HepG2 (cell line): ENCODE measurements around the gene GSX1. TPM values are rescaled to one million over a fixed set of nuclear protein-coding genes. Genes with fewer than 3 reads are reported as not detected.
A peak's percentile ranks its signal among the peaks of the same experiment; 100 is the strongest.

Source experiments
- ATAC-seq: fragments of 200-7000 bp; cut with Tn5 transposase; 3 replicates; pipeline ENCODE4 v1.9.1; 2020; ENCODE audit warnings: mild to moderate bottlenecking, moderate library complexity
- BruUV-seq: library from RNA; stranded (reverse); fragments of 400-500 nt; replicated peaks from 2 replicates; lab custom pipeline; 2021; lab: Mats Ljungman, UMichigan
- CTCF ChIA-PET: fragments of 300-600 bp; formaldehyde crosslinking; extraction: SDS; loops from one replicate; lab custom pipeline; 2021; ENCODE audit warnings: low total read pairs, inconsistent platforms, low intra/inter-chr PET ratio; lab: Yijun Ruan, JAX
- POLR2A ChIA-PET: fragments of 350-600 bp; sonication (Branson Sonifier 250); formaldehyde crosslinking; loops from one replicate; lab custom pipeline; 2020; ENCODE audit warnings: antibody characterized with exemption, inconsistent platforms; lab: Yijun Ruan, JAX
- DNase-seq: peaks from one replicate; pipeline ENCODE4 v3.0.0-alpha.2; 2015; ENCODE audit warnings: low spot score
- FAIRE-seq: peaks from 3 replicates; lab custom pipeline; 2011; peaks lifted over from hg19 to GRCh38; lab: Jason Lieb, UNC
- H2AFZ ChIP-seq: one replicate; pipeline ENCODE4 v1.6.1; 2011; ENCODE audit warnings: low read length, inconsistent platforms
- H3K27ac ChIP-seq: fragments of 300-600 bp; 3 replicates; pipeline ENCODE4 v1.8.0; 2011; ENCODE audit warnings: mixed run types, mild to moderate bottlenecking, mixed read lengths, low read length, inconsistent platforms; ENCODE audit not compliant: insufficient read depth; ENCODE audit errors: extremely low read length
- H3K27me3 ChIP-seq, 2 experiments: fragments of 200-600 bp in 1 of 2; 2 replicates in 1 of 2; 3 replicates in 1 of 2; pipeline versions ENCODE4 v1.6.0 to v1.8.0; 2011; ENCODE audit warnings: low read length in 2 of 2, mild to moderate bottlenecking in 2 of 2, moderate library complexity in 2 of 2, inconsistent platforms in 1 of 2; ENCODE audit not compliant: insufficient read depth in 2 of 2, control insufficient read depth in 1 of 2
- H3K36me3 ChIP-seq, 2 experiments: fragments of 200-600 bp in 1 of 2; replicated peaks in 1 of 2; 2 replicates in 1 of 2; 3 replicates in 1 of 2; pipeline versions ENCODE4 v1.5.1 to v1.8.0; 2011; ENCODE audit warnings: low read length in 2 of 2, inconsistent platforms in 1 of 2; ENCODE audit not compliant: insufficient read depth in 2 of 2, control insufficient read depth in 1 of 2
- H3K4me1 ChIP-seq: 2 replicates; pipeline ENCODE4 v1.5.1; 2012; ENCODE audit warnings: low read length, inconsistent platforms; ENCODE audit not compliant: insufficient read depth
- H3K4me2 ChIP-seq: 2 replicates; pipeline ENCODE4 v1.6.0; 2011; ENCODE audit warnings: low read depth, low read length, inconsistent platforms
- H3K4me3 ChIP-seq, 3 experiments: fragments of 200-600 bp in 1 of 3; sonication (generic), shearing (Covaris generic) in 1 of 3; replicated peaks in 1 of 3; 2 replicates each; pipeline ENCODE4 v1.5.1; 2011 to 2016; ENCODE audit warnings: low read length in 3 of 3, inconsistent platforms in 2 of 3, low read depth in 2 of 3, mild to moderate bottlenecking in 2 of 3, control low read depth in 1 of 3, mixed read lengths in 1 of 3; ENCODE audit not compliant: insufficient read depth in 1 of 3
- H3K79me2 ChIP-seq: one replicate; pipeline ENCODE4 v1.6.1; 2011; ENCODE audit warnings: low read length, inconsistent platforms; ENCODE audit not compliant: insufficient read depth
- H3K9ac ChIP-seq: 2 replicates; pipeline ENCODE4 v1.6.0; 2011; ENCODE audit warnings: mild to moderate bottlenecking, low read depth, low read length, inconsistent platforms; ENCODE audit not compliant: insufficient read depth
- H3K9me3 ChIP-seq: 2 replicates; pipeline ENCODE4 v1.5.1; 2012; ENCODE audit warnings: mild to moderate bottlenecking, low read length
- H4K20me1 ChIP-seq: 2 replicates; pipeline ENCODE4 v1.6.0; 2011; ENCODE audit warnings: inconsistent platforms, mild to moderate bottlenecking, low read length, moderate library complexity; ENCODE audit not compliant: insufficient read depth
- HNF1A ChIP-seq, 2 experiments: sonication (generic) in 1 of 2; formaldehyde crosslinking in 1 of 2; IDR thresholded peaks; 2 replicates each; pipeline versions ENCODE4 v1.4.0 to v1.6.1; 2016 to 2020; ENCODE audit warnings: borderline replicate concordance in 1 of 2, low read depth in 1 of 2, mild to moderate bottlenecking in 1 of 2, missing genetic modification reagents in 1 of 2
- KDM4B ChIP-seq: sonication (generic); formaldehyde crosslinking; IDR thresholded peaks from 2 replicates; pipeline ENCODE4 v1.4.0; 2020; ENCODE audit warnings: missing genetic modification reagents
- MXI1 ChIP-seq: IDR thresholded peaks from 3 replicates; pipeline ENCODE4 v1.6.1; 2012; ENCODE audit warnings: low read depth, low read length, inconsistent platforms, borderline replicate concordance
- ZGPAT ChIP-seq: IDR thresholded peaks from 2 replicates; pipeline ENCODE4 v1.6.1; 2016; ENCODE audit warnings: mild to moderate bottlenecking
- WGBS: methylation state at CpG from one replicate; pipeline ENCODE4 v1.1.6; 2017; ENCODE audit warnings: low lambda C conversion rate; 5-methylcytosine and 5-hydroxymethylcytosine counted together
- in situ Hi-C: cut with HindIII; loops from 2 replicates; pipeline ENCODE4 v1.10.0; 2017; ENCODE audit warnings: low pct_unique_long_range_greater_than_20kb; ENCODE audit not compliant: extremely low pct_ligation_motif_present
- intact Hi-C: fragments of 100-400 bp; cut with micrococcal nuclease; formaldehyde crosslinking; loops from one replicate; pipeline ENCODE4 v1.10.0; 2022; ENCODE audit not compliant: unreplicated experiment
- polyA plus RNA-seq, 8 experiments: library from polyadenylated mRNA; depleted of rRNA in 3 of 8; stranded (reverse) in 7 of 8; unstranded in 1 of 8; fragments of >200 nt; fragmentation: Illumina TruSeq in 4 of 8; extraction: Trizol in 4 of 8; gene quantifications; 2 replicates each; pipeline versions ENCODE4 v1.2.1 to v1.2.3, GENCODE V29; 2011 to 2016; ENCODE audit warnings: low read depth in 4 of 8, missing spikeins in 1 of 8, mixed read lengths in 1 of 8; ENCODE audit not compliant: insufficient read depth in 1 of 8
- total RNA-seq, 5 experiments: library from RNA; depleted of rRNA; stranded (reverse); fragments of >200 nt; fragmentation: Illumina TruSeq; extraction: Trizol; gene quantifications; 2 replicates each; pipeline ENCODE4 v1.2.3, GENCODE V29; 2016; ENCODE audit warnings: low read depth in 1 of 5
- TF ChIP-seq, protein P1 (sequence below): sonication (generic); formaldehyde crosslinking; IDR thresholded peaks from 2 replicates; pipeline ENCODE4 v1.4.0; 2020; ENCODE audit warnings: missing genetic modification reagents

Gene GSX1
- total and polyA plus RNA-seq, 2 of the 13 experiments (the other 11 are each of a cell fraction or from before 2014, with no cell fraction given): not detected

DNA sequence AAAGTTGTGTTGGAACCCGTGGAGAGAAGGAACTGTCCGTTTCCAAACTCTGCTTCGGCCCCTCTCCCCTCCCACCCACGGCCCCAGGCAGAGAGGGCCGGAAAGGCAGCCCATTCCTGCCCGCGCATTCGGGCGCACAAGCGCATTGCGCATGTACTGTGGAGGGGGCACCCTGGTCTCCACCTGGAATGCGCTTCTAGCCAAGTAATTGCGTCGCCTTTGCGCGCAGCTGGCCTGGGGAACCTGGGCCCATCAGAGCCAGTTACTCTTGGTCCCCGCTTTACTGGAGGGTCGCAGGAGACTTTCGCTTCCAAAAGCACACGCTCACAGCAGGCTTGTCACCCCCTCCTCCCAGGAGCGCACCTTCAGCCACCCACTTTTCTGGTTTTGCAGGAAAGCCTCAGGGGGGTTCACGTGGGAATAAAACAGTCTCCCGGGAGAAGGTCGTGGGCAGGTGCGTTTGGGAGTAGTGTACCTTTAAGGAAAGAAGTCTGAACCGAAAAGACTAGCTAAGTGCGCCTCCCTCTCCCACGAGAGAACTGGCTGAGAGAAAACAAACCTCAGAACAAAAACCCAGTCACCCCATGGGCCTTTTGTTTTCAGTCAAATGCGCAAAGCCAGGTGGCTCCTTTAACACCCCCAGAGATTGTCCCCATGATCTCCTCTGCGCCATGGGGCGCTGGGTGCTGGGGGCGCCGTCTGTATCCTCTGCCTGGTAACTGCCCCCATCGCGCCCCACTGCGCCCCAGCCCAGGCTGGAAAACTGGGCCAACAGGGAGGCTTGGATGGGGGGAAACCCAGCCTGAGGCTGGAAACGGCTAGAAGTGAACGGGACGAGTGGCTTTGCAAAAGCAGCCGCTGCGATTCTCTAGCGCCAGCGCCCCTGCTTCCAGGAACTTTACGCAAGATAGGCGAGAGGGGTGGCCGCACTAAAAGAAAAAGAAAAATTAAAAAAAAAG is 28.5 kb downstream of the GSX1 start:
- intact Hi-C loops (no loop called here), in situ Hi-C loops (loop anchor here (10.0 kb wide), 2 partner anchors 286 to 836 kb away; no protein-coding TSS in a partner anchor)
- ATAC-seq (no peak), FAIRE-seq (no peak), DNase-seq (no peak)
- Histone ChIP-seq H3K27ac (no peak overlapping the region), H3K27me3 (peaks cover 2 to 17% of the 10 kb centered on the region in 2 experiments; a peak in 3 of 5 replicates), H3K4me1 (no peaks in the 10 kb centered on the region), H3K36me3 (no peaks in the 10 kb centered on the region), H3K79me2 (no peaks in the 10 kb centered on the region), H3K4me2 (no peak overlapping the region), H3K9ac (no peak overlapping the region), H2AFZ (no peak overlapping the region), H3K9me3 (no peaks in the 10 kb centered on the region), H4K20me1 (no peaks in the 10 kb centered on the region), H3K4me3 (no peak overlapping the region)
- no TSS peak for BruUV-seq
- ChIA-PET POLR2A (no interaction called here), CTCF (no interaction called here)
- TF ChIP-seq, protein P1, sequence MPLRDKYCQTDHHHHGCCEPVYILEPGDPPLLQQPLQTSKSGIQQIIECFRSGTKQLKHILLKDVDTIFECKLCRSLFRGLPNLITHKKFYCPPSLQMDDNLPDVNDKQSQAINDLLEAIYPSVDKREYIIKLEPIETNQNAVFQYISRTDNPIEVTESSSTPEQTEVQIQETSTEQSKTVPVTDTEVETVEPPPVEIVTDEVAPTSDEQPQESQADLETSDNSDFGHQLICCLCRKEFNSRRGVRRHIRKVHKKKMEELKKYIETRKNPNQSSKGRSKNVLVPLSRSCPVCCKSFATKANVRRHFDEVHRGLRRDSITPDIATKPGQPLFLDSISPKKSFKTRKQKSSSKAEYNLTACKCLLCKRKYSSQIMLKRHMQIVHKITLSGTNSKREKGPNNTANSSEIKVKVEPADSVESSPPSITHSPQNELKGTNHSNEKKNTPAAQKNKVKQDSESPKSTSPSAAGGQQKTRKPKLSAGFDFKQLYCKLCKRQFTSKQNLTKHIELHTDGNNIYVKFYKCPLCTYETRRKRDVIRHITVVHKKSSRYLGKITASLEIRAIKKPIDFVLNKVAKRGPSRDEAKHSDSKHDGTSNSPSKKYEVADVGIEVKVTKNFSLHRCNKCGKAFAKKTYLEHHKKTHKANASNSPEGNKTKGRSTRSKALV: peak; percentile 49; the same call in 1 of the 2 replicates
- TF ChIP-seq ZGPAT (CRISPR knock-in tag) (no peak), KDM4B (no peak), MXI1 (no peak), HNF1A (IDR thresholded peaks at IDR 0.05; ENCODE audit: low read depth) (no peak), HNF1A (CRISPR knock-in tag; IDR thresholded peaks at IDR 0.05; ENCODE audit: borderline replicate concordance) (no peak)
- WGBS: 2% methylated on average over 25 of the region's 46 CpGs
